Activated CD4-positive, alpha-beta T cell treated with anti-CD3 and anti-CD28 coated beads, Interleukin-2, Interleukin-4, amounts not matched to agents 100 ng/mL and 50 ng/mL, durations not matched to agents 16 hours and 8 hours (primary cell): Measurements from ENCODE around the gene SEZ6.

ENCODE experiments used
- DNase-seq: peaks from one replicate; pipeline ENCODE4 v3.0.0-alpha.2; 2020; ENCODE audit warnings: low spot score

SEZ6 gene

DNA sequence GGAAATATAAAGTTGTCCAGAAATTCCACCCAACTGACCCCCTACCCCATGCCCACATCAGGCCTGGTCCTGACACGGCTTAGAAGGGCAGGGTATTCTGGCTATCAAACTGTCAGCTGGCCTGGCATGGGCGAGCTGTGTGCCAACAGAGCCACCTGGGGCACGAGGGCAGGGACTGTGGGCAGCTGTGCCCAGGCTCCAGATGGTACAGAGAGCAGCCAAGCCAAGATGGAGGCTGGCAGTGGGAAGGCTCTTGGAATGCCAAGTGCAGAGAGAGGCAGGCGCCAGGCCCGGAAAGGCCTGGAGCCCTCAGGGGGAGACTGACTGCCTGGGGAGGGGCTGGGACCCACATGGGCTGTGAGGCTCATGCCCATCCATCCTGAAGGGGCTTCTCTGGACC lies 30.2 kb downstream of the SEZ6 start:
- DNase-seq: no peak

DNA sequence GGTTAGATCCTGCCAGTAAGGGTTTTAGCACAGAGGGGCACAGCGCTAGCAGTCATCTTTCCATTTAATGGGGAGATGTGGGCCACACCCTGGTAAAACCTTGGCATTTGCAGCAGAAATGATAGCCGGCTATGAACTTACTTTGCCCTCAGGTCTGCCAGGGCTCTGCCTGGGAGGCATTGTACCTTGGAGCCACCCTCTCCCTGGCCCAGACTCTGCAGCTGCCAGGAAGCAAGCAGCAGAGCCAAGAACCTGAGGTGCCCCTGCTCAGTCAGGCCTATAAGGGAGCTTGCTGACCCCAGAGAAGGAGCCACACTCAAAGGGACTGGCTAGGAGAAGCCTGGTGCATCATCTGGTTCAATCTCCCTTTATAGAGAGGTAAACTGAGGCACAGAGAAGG lies 30.8 kb downstream of the SEZ6 start:
- no peak for DNase-seq

DNA sequence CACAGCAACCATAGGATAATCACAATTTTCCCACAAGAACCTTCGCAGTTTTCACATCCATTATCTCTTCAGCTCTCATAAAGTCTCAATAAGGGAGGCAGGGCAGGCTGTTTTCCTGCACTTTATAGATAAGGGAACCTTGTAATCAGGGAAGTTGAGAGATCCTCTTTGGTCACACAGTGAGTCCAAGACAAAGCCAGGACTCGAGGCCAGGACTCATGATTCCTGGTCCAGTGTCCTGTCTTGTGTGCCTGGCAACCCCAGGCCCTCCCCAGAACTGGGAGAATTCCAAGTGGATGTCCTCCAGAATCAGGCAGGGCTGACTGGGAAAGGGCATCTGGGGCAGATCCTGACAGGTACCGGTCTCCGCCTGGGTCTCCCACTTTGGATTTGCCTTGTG lies 31.4 kb downstream of the SEZ6 start:
- no peak for DNase-seq

GRCh38 chr17:28973425-28973824 lies 32.4 kb downstream of the SEZ6 start:
- no peak for DNase-seq

DNA sequence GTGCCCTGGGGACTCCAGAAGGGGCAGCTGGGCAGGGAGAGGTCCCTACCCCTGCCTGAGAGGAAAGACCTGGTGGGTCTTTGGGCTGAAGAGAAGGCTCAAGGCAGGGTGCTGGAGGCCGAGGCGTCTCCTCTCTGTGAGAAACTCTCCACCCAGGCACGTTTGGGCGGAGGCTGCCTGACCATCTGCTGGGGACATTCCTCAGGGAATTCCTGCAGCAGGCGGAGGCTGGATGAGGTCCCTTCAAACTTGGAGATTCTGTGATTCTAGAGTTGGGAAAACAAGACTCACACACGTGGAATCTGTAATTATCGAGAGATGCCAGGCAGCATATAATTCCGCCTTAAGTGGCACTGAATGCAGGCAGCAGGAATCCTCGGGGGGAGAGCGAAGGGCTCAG lies 33.4 kb downstream of the SEZ6 start:
- no peak for DNase-seq

- no peak for DNase-seq
These were observed 35.0 kb downstream of the SEZ6 start for GRCh38 chr17:28970879-28971278.

GRCh38 chr17:28969706-28970393 lies 36.0 kb downstream of the SEZ6 start:
- DNase-seq: no peak

GRCh38 chr17:28968914-28969295 lies 36.9 kb downstream of the SEZ6 start:
- no peak for DNase-seq

- no peak for DNase-seq
These were observed 37.5 kb downstream of the SEZ6 start for GRCh38 chr17:28968231-28968913.

- DNase-seq: no peak
These were observed 38.4 kb downstream of the SEZ6 start for GRCh38 chr17:28967221-28968135.

DNA sequence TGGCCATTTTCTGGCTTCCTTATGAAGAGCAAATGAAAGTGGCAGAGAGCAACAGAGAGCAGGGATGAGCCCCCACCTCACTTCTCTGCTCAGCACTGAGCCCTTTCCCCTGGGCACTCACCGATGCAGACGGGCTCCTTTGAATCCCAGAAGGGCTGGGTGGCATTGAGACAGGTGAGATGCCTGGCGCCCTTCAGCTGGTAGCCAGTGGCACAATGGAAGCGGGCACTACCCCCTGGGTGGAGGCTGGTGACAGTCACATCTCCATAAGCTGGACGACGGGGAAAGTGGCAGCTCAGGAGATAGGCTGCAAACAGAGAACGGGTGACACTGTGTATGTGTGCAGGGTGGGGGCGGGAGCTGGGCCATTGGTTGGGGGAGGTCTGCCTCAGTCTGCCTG lies 42.0 kb downstream of the SEZ6 start:
- DNase-seq: no peak

DNA sequence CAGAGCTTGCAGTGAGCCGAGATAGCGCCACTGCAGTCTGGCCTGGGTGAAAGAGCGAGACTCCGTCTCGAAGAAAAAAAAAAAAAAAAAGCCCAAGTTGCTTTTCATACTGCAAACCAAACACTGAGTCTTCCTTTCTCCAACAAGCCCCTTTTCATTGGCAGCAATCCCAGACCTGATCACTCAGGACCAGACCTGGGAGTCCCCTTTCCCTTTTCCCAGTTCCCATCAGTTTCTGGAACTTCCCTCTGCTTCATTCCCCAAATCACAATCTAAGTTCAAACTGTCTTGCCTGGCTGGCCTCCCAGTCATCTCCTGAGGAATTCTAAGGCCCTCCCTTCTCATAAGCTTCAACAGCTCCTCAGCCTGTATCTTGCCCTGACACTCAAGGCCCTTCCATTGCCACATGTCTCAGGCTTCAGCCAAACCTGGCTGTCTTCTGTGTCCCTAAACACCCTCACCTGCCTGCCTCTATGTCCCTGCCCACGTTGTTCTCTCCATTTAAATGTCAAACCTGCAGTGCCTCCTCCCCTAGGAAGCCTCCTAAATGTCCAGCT lies 42.7 kb downstream of the SEZ6 start:
- DNase-seq: no peak

GRCh38 chr17:28961391-28961790 lies 44.4 kb downstream of the SEZ6 start:
- DNase-seq: no peak

DNA sequence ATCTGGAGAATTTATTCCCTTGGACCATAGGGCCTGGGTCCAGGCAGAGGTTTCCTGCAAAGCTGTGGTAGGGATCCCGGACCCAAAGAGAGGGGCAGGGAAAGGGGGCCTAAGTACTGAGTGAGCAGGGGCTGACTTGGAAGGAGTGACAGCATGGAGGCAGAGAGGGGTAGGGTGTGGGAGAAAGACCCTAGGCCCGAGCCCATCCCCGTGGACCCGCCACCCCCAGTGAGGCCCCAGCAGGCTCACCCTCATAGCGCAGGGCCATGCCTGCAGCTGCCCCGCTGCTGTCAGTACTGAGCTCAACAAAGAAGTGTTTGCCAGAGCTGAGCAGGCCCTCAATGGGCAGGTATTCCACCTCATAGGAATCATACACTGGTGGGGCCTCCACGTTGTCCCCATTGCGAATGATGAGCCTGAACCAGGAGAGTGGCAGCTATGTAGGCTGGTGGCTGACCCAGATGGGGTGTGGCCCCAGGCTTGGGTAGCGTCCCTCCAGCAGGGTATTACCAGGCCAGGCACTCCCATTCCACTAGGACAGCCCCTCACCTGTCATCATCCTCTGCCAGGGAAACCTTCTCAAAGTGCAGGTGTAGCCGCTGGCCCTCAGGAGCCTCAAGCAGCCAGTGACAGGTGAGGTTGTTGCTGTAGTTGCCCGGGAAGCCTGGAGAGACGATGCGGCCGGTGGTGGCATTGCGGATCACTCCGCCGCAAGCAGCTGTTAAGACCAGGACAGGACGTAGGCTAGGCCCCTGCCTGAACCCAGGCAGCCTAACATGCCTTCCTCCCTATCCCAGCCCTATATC lies 45.4 kb downstream of the SEZ6 start:
- no peak for DNase-seq

GRCh38 chr17:28959471-28959871 lies 46.4 kb downstream of the SEZ6 start:
- DNase-seq: no peak

- DNase-seq: no peak
These were observed 46.9 kb downstream of the SEZ6 start for GRCh38 chr17:28958820-28959455.

DNA sequence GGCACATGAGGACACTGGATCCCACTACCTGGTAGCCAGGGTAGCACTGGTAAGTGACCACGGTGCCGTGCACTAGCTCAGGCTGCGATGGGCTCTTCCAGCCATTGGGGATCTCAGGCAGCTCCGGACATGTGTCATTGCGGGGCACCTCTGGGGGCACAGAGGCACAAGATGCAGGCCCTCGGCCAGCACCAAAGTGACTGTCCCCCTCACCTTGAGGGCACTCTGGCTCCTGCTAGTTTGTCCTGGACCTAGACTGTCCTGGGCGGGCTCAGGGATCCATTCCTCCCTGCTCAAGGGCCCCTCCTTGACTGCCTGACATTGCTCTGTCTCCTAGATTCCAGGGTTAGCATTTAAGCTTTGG lies 47.9 kb downstream of the SEZ6 start:
- no peak for DNase-seq

GRCh38 chr17:28957277-28957991 lies 48.4 kb downstream of the SEZ6 start:
- no peak for DNase-seq

DNA sequence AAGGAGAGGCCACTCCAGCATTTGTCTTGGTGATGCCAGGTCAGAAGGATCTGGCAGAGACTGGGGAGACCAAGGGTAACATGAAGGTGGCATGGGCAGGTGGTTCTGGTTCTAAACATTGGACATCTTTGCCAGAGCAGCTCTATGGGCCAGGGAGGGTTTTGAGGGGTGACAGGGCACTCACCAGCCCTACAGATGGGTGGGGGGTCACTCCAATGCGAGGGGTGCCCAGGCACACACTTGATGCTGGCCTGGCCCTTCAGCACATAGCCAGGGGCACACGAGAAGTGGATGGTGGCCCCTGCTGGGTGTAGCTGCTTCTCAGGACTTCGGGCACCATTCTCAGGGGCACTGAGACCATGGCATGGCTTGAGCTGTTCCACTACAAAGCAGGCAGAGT lies 49.0 kb downstream of the SEZ6 start:
- no peak for DNase-seq

- DNase-seq: no peak
These were observed 49.7 kb downstream of the SEZ6 start for GRCh38 chr17:28956112-28956511.

DNA sequence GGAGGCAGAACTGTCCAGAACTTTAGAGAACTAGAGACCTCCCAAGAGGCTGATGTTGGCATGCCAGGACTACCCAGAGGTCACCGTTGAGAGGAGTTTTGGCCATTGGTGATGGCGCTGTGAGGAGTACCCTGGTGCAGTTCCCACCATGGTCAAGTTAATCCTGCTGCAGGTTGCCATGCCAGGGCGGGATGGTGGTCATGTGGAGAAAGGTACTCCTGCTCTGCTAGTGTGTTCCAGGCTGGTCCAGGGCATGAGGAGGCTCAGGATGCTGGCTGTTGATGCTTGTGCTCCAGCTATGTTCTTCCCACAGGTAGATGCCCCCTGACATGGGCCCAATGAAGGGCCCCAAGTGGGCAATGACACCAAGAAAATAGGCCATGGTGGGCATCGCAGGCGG lies 50.4 kb downstream of the SEZ6 start:
- DNase-seq: no peak
